HG03558 (cell line): ENCODE measurements around the gene C16orf46.

ENCODE experiments used
- ATAC-seq: cut with Tn5 transposase; IDR thresholded peaks from one replicate; pipeline ENCODE4 v1.9.1; 2021; ENCODE audit warnings: moderate number of reproducible peaks; ENCODE audit not compliant: unreplicated experiment; ENCODE audit errors: extremely low read depth

Gene C16orf46

DNA sequence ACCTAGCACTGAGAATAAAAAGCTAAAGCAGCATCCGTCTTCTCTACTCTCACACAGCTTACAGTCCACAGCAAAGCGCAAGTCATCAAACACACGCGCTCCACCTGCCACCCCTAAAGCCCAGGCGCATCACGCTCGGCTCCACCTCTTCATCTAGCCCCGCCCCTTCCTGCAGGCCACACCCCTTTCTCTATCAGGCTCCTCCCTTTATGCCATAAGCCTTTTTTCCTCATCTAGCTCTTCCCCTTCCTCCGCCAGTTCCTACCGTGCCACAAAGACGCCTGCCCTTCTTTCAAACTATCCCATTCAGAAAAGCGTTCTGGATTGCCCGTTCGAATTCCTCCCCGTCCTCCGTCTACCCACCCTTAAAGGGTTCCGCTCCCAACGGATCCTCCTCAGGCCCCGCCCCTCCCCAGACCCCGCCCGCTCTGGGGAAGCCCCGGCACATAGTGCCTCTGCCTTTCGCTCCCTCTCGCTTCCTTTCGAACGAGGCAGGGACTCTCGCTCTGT is 417 bp downstream of the C16orf46 start:
- ATAC-seq: peak; percentile 45

DNA sequence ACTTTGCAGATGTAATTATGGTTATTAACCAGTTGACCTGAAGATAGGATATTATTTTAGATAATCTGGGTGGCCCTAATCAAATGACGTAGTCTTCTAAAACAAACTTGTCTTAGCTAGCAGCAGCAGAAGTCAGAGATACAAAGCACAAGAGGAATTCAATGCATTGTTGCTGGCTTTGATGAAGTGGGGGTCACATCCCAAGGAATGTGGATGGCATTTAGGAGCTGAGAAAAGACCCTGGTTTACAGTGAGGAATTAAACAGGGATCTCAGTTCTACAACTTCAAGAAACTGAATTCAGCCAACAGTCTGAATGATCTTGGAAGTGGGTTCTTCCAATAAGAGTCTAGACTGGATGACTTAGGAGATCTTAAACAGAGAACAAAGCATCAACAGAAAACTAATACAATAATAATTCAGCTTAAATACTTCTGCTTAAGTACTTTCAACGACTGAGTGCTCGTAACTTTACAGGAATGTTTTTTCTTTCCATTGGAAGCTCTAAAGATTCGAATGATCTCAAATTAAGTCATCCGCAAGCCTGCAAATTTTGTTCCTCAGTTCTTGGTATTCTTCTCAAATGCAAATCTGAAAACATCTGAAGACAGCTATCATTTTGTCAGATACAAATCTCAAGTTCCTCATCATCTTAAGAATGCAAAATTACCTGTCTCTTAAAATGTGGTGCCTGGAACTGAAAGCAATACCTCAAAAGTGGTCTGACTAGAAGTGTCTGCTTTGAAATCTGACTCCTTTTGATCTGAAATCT is 3.3 kb downstream of the C16orf46 start:
- no peak for ATAC-seq

DNA sequence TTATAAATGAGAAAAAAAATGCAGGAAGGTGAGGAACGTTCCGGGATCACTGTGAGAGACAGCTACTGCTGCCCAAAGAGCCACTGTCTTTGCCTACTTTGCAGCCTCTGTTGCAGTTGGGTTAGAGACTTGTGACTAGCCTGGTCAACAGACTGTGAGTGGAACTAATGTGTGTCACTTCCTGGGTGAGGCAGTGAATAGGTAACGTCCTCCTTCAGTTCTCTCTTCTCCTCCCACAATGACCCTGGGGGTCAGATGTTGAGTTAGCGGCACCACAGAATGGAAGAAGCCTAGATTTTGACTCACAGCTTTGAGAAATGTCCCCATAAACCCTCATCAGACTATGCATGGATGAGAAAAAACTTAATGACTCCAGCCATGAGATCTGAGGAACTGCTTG is 5.2 kb downstream of the C16orf46 start:
- ATAC-seq: no peak

DNA sequence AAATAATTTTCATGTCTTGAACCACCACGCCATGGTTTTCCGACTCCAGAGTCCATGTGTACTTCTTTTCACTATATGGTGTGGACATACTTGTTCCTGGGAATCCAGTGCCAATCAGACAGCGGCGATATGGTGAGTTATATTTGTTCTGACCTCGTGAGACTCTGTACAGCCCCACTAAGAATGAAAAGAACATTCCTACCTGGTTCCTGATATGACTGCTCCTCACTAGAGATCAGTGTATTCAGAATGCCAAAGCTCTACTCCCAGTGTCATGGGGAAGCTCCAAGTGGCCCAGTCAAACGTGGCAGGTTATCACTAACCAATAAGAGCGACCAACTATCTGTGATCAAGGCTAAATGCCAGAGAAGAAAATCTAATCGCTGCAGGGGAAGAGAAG is 6.1 kb downstream of the C16orf46 start:
- no peak for ATAC-seq

DNA sequence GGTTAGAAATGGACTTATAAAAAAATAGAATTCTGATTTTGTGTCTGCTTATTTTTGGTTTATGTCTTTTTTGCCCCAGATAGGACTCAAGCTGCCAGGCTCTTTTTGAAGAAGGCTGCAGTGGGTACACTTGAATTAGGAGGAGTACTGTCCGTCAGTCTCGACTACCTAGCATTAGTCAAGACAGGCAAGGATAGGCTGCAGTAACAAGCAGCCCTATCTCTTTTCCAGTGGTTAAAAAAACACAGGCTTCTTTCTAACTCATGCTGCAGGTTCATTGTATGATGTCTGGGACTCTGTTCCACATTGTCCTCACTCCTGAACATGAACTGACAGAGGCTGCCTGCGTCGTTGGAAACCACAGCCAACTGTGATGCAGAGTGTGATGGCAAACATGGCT is 8.0 kb downstream of the C16orf46 start:
- ATAC-seq: no peak

DNA sequence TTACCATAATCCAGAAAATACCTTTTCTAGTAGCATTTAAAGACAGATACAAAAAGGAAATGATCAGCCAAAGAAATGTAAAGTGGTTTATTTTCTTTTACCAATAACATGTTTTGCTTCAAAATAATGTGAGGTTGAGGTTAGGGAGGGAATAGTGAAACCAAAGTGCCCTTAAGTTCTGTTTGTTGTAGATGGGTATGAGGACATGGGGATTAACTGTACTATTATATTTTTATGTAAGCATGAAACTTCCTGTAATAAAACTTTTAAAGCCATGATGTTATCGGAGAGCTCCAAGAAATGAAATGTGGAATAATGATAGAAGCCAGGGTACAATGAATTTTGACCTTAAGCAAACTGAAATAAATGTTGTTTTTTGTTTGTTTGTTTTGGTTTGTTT is 9.9 kb downstream of the C16orf46 start:
- ATAC-seq: no peak

DNA sequence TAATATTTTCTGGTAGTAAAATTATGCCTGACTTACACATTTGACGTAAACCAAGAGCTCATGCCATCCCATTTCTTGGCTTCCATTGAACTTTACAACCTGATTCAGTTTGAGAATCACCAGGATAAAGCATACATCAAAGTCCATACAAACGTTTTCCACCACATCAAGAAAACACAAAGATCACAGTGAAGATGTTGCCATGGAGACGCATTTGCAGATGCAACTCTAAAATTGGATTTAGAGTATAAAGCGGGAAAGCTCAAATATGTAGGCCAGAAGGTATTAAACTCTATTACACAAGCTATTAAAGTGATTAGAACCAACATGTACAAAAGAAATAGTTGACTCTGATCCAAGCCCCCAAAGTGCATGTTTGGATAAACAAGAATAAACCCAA is 10.4 kb downstream of the C16orf46 start:
- no peak for ATAC-seq

DNA sequence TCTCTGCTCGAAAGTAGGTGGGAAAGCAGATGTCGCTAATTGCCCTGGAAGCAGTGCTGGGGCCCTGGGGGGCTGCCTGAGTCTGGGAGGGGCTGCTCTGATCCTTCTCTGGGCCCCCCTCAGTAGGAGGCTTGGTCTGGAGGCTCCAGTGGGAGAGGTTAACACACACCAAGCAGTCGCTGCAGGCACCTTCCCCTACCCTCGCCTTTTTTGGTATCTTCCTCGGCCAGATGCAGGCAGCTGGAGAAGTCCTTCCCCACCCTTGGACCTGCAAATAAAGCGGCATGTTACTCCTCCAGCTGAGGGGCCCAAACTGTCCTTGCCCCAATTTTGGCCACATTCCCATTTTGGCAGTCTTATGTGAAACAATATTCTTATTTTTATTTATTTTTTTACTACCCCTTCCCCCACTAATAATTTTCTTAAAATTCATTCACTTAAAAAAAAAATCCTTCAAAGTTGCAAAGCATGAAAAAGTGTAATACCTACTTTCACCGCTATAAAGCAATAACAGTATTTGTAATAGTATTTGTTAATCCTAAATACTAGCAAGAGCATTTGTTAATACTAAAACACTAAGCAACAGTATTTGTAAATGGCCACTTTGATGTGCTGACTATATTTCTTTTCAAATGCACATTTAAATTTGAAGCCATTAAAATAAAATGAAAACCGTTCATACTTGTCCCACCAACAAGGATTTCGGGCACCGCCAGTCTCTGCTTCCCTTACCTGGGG is 15.0 kb downstream of the C16orf46 start:
- no peak for ATAC-seq

DNA sequence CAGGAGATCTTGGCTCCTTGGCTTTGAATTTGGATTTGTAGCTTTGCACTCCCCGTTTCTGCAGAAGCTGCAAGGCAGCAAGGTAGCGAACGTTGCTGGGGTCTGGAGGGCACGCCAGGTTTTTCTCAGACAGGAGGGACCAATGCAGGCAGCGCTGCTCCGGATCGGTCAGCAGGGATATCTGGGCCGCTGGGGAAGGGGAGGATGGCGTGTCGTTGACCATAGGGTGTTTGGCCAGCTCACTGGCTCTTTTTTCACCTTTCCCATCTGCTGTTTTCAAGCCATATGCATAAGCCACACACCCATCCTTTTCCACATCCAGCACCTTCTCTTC is 15.8 kb downstream of the C16orf46 start:
- no peak for ATAC-seq

DNA sequence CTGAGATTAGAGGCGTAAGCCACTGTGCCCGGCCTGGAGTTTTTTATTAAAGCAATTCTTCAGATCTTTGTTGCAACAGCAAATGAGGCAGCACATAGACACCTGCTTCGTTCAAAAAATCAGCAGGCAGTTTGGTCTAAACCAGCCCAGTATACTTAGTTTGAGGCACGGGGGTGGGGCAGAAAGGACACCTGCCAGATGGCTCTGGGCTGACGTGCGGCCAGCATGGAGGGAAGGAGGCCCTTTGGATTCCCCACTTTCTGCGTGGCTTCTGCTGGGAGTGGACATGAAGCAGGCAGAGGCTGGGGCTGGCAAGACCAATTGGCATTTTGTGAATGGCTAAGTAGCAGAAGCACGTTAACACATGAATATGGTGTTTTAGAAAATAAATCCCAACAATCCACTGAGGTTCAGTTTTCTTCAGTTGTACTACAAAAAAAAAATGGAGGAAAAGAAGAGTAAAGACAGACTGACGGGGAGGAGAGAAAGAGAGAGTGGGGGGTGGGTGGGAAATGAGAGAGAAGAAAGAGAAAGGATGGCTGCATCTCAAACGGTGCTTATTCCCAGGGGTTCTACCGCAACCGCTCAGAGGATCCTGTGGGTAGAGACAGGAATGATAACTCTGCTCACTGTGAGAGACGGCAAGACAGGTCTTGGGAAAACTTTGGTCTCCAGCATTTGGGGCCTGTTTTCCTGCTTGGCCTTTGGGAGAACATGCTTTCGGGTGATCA is 16.3 kb downstream of the C16orf46 start:
- no peak for ATAC-seq

DNA sequence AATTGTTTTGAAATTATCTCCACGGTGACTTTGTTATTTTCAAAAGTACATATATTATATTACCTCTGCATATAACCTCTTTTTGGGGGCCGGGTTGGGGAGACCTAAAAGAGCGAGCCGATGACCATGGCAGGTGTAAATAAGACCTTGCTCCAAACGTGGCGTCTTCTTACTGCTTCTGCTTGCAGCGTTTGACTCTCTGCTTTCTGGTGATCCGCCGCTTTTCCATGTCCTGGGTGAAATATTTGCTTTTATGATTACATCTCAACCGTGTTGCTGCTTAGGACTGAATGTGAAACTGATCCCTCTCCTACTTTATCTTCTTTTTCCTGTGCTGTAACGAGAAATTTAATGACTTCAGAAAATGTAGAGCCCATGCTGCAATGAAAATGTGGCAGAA is 23.3 kb downstream of the C16orf46 start:
- no peak for ATAC-seq

DNA sequence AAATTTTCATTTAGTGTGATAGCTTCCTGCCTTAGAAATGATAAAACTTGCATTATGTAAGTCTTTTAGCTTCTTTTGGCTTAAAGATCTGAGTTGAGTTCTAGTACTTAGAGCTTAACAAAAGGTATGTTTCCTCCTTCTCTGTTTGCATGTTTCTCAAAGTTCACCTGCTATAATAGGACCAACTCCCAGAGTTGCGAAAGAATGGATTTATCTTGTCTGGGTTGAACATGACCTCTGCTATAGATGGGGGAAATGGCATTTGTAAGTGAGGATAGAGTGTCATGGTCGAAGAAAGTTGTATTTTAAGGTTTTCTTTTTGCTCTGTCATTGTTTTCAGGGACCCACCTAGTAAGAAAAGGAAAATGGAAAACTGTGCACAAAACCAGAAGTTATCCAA is 34.2 kb downstream of the C16orf46 start:
- ATAC-seq: no peak

DNA sequence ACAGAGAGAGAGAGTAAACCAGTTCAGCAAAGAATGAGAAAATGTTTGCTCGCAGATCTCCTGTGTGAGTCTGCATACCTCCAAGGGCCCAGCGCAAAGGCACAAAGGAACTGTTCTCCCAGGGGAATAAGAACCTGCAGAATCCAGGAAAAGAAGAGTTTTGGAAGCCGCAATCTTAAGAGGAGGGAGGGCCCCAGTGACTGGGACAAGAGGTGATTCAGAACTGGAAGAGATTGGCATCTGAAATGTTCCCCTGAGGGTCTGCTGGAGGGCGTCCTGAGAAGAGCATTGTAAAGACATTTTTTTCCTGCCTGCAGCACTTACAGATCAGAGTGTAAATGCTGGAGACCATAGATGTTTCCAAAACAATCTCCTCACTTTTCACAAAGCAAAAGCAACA is 35.3 kb downstream of the C16orf46 start:
- no peak for ATAC-seq

DNA sequence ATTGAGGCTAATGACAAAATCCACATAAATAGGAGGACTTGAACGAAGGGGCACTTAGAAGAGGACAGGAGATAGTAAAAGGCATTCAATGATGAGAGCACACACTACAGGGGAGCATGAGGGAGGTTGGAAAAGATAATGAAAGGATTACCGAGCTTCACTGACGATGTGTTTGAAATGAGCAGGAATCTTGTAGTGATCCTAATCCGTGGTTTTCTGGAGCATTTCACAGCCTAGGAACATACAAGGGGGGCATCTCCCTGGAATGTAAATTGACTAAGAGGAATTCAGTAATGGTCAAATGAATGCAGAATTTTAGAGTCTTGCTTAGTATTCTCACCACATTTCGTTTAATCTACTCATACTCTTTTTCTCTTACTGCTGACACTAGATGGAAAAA is 36.2 kb downstream of the C16orf46 start:
- no peak for ATAC-seq

DNA sequence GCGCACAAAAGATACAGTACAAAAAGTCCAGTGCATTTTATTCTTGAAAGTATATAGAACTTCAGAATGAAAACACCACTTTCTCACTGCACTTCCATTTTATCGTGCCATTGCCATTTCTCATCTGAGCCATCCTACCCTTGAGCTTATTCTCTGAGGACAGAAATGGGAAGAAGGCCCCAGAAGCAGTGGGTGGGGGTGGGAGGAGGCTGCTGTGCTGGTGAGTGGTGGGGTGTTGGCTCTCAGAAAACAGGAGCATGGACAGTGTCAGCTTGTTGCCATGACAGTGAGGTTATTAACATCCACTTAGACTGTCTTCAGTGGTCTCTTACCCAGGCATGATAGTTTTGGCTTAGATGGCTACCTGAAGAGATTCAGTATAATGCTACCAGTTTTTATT is 36.9 kb downstream of the C16orf46 start:
- no peak for ATAC-seq

DNA sequence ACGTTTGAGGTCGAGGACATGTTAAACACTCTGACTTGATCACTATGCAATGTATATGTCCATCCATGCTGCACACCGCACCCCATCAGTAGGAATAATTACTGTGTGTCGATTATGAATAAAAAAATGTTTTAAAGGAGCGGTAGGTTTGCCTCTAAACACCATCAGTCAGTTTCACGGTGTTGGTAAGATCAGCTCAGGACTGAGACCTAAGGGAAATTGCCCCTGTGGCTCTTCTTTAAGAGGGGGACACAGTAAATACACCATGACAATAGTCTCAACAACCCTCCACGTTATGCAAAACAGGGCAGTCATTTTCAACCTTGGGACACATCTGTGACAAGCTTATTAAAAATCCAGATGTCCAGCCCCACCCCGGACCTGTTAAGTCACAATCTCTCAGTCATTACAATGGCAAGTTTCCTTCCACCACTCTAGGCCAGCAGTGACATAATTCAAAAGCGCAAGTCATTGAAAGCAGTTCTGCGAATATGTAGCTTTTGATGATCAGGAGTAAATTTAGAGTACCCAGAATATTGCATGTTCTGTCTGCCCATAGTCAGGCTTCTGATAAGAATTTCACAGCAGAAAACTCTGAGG is 40.2 kb downstream of the C16orf46 start:
- ATAC-seq: no peak

DNA sequence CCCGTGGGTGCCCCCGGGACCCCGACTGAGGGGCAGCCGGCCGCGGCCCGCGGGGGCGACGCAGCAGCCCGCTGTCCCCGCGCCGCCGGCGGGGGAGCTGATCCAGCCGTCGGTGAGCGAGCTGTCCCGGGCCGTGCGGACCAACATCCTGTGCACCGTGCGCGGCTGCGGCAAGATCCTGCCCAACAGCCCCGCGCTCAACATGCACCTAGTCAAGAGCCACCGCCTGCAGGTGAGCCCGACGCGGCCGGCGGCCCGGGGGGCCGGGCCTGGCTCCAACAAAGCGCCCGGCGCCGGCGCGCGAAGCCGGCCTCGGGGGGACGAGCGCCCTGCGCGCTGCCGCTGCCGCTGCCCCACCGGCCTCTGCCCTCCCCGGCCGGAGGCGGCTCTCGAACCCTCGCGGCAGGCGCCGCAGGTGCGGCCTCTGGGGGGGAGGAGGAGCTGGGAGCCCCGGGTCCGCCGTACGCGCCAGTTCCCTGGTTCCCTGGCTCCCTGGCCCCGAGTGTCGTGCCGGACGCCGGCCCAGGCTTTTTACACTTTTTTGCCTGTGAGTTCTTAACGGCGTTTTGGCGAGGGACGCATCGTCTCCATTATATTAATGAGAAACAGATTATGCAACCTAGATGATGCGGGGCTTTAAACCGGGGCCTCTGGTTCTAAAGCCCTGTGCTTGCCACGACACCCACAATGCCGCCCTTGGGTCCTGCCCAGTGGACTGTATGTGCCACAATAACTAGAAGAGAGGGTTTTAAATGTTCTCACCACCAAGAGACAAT is 40.9 kb downstream of the C16orf46 start:
- peak; percentile 35 for ATAC-seq

DNA sequence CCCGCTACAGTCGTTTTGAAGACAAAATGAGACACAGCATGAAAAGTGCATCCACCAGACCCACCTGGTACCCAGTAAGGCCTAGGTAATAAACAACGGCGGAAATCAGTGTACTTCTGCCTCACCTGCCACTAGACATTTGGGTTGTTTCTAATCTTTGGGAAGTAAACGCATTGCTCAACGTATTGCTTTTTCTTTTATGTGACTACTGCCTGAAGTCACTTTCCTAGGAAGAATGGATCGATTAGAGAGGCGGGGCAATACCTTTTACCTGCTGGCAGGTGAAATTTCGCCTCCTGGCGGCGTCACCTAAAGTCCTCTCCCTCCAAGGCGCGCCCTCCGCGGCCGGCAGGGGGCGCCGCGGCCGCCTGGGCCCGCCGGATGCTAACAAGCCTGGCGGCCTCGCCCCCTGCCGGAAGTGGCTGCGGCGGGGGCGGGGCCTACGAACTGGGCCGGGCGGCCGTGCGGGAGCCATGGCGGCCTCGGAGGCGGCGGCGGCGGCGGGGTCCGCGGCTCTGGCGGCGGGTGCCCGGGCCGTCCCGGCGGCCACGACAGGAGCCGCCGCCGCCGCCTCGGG is 41.6 kb downstream of the C16orf46 start, which contains the start of gene ATMIN:
ATMIN (plus strand) TSS at position 445 of the 577 bp plus-strand sequence; CDS start at position 474, 29 bp downstream.
- peak; percentile 75 for ATAC-seq

DNA sequence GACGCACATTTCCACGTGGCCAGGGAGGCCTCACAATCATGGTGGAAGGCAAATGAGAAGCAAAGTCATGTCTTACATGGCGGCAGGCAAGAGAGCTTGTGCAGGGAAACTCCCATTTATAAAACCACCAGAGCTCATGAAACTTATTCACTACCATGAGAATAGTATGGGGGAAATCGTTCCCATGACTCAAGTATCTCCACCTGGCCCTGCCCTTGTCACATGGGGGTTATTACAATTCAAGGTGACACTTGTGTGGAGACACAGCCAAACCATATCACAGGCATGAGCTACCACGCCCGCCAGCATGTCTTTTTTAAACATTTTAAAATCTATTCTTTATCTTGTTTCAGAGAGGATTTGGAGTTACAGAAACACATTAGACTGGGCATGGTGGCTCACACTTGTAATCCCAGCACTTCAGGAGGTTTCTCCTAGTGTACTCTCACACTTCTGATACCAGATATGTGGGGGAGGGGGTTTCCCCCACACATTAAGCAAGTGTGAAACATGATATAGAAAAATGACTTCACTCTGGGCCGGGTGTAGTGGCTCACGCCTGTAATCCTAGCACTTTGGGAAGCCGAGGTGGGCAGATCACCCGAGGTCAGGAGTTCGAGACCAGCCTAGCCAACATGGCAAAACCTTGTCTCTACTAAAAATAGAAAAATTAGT is 47.0 kb downstream of the C16orf46 start:
- ATAC-seq: no peak
